ENCODE measurements around the gene POLR2L.
A peak's percentile ranks its signal among the peaks of the same experiment; 100 is the strongest.

POLR2L gene

GRCh38 chr11:853682-854448 lies 11.5 kb upstream of the POLR2L start:
- DNase-seq: no peak

- DNase-seq: no peak
Observed at GRCh38 chr11:852762-853161, 10.4 kb upstream of the POLR2L start.

- DNase-seq: no peak
Observed at GRCh38 chr11:850775-851763, 8.7 kb upstream of the POLR2L start.

GRCh38 chr11:849951-850774 lies 7.8 kb upstream of the POLR2L start:
- DNase-seq: no peak

GRCh38 chr11:849104-849824 lies 6.9 kb upstream of the POLR2L start:
- DNase-seq: no peak

- DNase-seq: peak; percentile 71
Observed at GRCh38 chr11:848380-848931, 6.1 kb upstream of the POLR2L start.

- no peak for DNase-seq
Observed at GRCh38 chr11:847876-848275, 5.5 kb upstream of the POLR2L start.

GRCh38 chr11:846496-847098 lies 4.3 kb upstream of the POLR2L start:
- DNase-seq: no peak

- no peak for DNase-seq
Observed at GRCh38 chr11:845872-846495, 3.7 kb upstream of the POLR2L start.

GRCh38 chr11:844693-845644 lies 2.6 kb upstream of the POLR2L start:
- DNase-seq: no peak

- DNase-seq: no peak
Observed at GRCh38 chr11:843818-844692, 1.7 kb upstream of the POLR2L start.

- no peak for DNase-seq
Observed at GRCh38 chr11:843086-843734, 881 bp upstream of the POLR2L start.

- no peak for DNase-seq
Observed at GRCh38 chr11:841981-842369, 354 bp downstream of the POLR2L start.

- DNase-seq: no peak
Observed at GRCh38 chr11:839875-840617, 2.3 kb downstream of the POLR2L start.

- no peak for DNase-seq
Observed at GRCh38 chr11:839280-839623, 3.1 kb downstream of the POLR2L start.

- DNase-seq: no peak
Observed at GRCh38 chr11:838441-839279, 3.7 kb downstream of the POLR2L start.

GRCh38 chr11:837990-838307 lies 4.4 kb downstream of the POLR2L start:
- DNase-seq: no peak
